Activated T-helper 1 cell treated with anti-CD3 and anti-CD28 coated beads, Interleukin-12 subunit alpha, Interleukin-12 subunit beta, Interleukin-2, Interleukin-4 antibody, amounts not matched to agents 30 ng/mL and 10 ng/mL and 1 ng/mL, durations not matched to agents 14 hours and 24 hours and 36 hours (primary cell): Measurements from ENCODE around the gene TRIM5. TPM values are rescaled to one million over a fixed set of nuclear protein-coding genes. Genes with fewer than 3 reads are reported as not detected.
A peak's percentile ranks its signal among the peaks of the same experiment; 100 is the strongest.
"Not testable (repeated sequence)": the region's sequence is repeated elsewhere in the genome, so short reads cannot be mapped to it uniquely, and the experiment has no call there.

Source experiments
- DNase-seq: peaks from one replicate; pipeline ENCODE4 v3.0.0; 2021; ENCODE audit warnings: low spot score
- H3K27ac Mint-ChIP-seq: one replicate; pipeline ENCODE4 v1.8.0; 2021; ENCODE audit warnings: mild to moderate bottlenecking, mixed read lengths
- H3K27me3 Mint-ChIP-seq: one replicate; pipeline ENCODE4 v1.8.0; 2022; ENCODE audit warnings: mild to moderate bottlenecking, moderate library complexity, mixed read lengths; ENCODE audit not compliant: insufficient read depth
- H3K36me3 Mint-ChIP-seq: one replicate; pipeline ENCODE4 v1.8.0; 2021; ENCODE audit warnings: low read depth, mixed read lengths
- H3K4me1 Mint-ChIP-seq: one replicate; pipeline ENCODE4 v1.8.0; 2021; ENCODE audit warnings: low read depth, mixed read lengths
- H3K4me3 Mint-ChIP-seq: one replicate; pipeline ENCODE4 v1.8.0; 2021; ENCODE audit warnings: mild to moderate bottlenecking, moderate library complexity, mixed read lengths
- H3K9me3 Mint-ChIP-seq: one replicate; pipeline ENCODE4 v1.8.0; 2021; ENCODE audit warnings: mixed read lengths
- intact Hi-C: fragments of 100-400 bp; cut with micrococcal nuclease; formaldehyde crosslinking; loops from one replicate; pipeline ENCODE4 v1.15.1; 2024
- total RNA-seq: library from RNA; stranded (reverse); gene quantifications from 2 replicates; pipeline ENCODE4 v1.2.3, GENCODE V29; 2022

TRIM5 gene
- total RNA-seq, 1 donor from 2014 or later, result 8.6 TPM

GRCh38 chr11:5698281-5698680 lies 13.4 kb upstream of the TRIM5 start:
- Mint-ChIP-seq H3K9me3 (no peaks in the 10 kb centered on the region), H3K27ac (peak overlapping the region; percentile 41), H3K4me1 (peaks cover 65% of the 10 kb centered on the region), H3K36me3 (peaks cover 55% of the 10 kb centered on the region), H3K4me3 (no peak overlapping the region), H3K27me3 (no peaks in the 10 kb centered on the region)
- intact Hi-C loops, result no loop called here
- DNase-seq, result no peak

DNA sequence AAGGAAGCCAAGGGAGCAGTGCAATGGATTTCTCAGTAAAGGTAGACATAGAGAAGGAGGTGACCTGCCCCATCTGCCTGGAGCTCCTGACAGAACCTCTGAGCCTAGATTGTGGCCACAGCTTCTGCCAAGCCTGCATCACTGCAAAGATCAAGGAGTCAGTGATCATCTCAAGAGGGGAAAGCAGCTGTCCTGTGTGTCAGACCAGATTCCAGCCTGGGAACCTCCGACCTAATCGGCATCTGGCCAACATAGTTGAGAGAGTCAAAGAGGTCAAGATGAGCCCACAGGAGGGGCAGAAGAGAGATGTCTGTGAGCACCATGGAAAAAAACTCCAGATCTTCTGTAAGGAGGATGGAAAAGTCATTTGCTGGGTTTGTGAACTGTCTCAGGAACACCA lies 11.3 kb upstream of the TRIM5 start:
- intact Hi-C loops, result no loop called here
- H3K4me3 Mint-ChIP-seq, result no peak overlapping the region
- no peaks in the 10 kb centered on the region for H3K9me3 Mint-ChIP-seq
- no peak for DNase-seq
- H3K27me3 Mint-ChIP-seq, result no peaks in the 10 kb centered on the region
- peaks cover 65% of the 10 kb centered on the region for H3K4me1 Mint-ChIP-seq
- peaks cover 49% of the 10 kb centered on the region for H3K36me3 Mint-ChIP-seq
- peak overlapping the region; percentile 4 for H3K27ac Mint-ChIP-seq

DNA sequence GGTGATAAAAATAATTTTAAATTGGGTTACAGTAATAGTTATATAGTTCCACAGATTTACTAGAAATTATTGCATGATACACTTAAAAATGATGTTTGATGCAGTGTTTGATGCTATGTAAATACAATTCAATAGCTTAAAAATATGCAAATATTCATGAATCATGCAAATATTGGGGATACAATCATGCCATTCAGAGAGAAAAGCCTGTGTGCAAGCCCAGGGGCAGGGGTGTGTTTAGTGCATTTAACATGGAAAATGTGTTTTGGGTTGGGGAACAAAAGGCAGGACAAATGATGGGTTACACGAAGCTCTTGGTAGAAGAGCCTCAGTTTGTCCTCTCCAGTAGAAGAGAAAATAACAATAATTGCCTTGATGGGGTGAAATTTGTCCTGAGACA lies 10.7 kb upstream of the TRIM5 start:
- H3K9me3 Mint-ChIP-seq, result no peaks in the 10 kb centered on the region
- peaks cover 48% of the 10 kb centered on the region for H3K36me3 Mint-ChIP-seq
- no peak for DNase-seq
- no peak overlapping the region for H3K27ac Mint-ChIP-seq
- intact Hi-C loops, result no loop called here
- no peaks in the 10 kb centered on the region for H3K27me3 Mint-ChIP-seq
- no peak overlapping the region for H3K4me3 Mint-ChIP-seq
- H3K4me1 Mint-ChIP-seq, result peaks cover 59% of the 10 kb centered on the region

GRCh38 chr11:5694642-5695041 lies 9.8 kb upstream of the TRIM5 start:
- Mint-ChIP-seq H3K4me1 (peaks cover 54% of the 10 kb centered on the region), H3K27ac (peak overlapping the region; percentile 7), H3K9me3 (no peaks in the 10 kb centered on the region), H3K36me3 (peaks cover 53% of the 10 kb centered on the region), H3K27me3 (no peaks in the 10 kb centered on the region), H3K4me3 (peak overlapping the region; percentile 16)
- DNase-seq, result no peak
- intact Hi-C loops, result loop anchor here (5.0 kb wide), 2 partner anchors 1053 to 1087 kb away; partner anchors contain the start of gene TRIM68

DNA sequence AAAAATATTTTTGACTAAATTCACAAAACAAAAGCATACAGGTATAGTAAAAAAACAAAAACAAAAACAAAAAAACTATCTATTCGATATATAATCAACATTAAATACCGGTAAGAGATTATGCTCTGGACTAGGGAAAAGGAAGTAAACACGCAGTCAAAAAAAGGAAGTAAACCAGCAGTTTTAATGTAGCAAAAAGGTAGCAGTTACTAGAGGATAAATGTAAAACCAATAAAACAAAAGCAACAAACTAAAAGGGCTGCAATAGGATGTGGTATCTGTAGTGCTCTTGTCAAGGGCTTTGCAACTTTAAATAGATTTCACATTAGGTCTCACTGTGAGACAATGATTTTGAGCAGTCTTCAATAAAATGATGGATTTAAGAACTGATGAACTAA lies 7.1 kb upstream of the TRIM5 start:
- Mint-ChIP-seq H3K27me3 (no peaks in the 10 kb centered on the region), H3K4me1 (peaks cover 59% of the 10 kb centered on the region), H3K36me3 (peaks cover 38% of the 10 kb centered on the region)

DNA sequence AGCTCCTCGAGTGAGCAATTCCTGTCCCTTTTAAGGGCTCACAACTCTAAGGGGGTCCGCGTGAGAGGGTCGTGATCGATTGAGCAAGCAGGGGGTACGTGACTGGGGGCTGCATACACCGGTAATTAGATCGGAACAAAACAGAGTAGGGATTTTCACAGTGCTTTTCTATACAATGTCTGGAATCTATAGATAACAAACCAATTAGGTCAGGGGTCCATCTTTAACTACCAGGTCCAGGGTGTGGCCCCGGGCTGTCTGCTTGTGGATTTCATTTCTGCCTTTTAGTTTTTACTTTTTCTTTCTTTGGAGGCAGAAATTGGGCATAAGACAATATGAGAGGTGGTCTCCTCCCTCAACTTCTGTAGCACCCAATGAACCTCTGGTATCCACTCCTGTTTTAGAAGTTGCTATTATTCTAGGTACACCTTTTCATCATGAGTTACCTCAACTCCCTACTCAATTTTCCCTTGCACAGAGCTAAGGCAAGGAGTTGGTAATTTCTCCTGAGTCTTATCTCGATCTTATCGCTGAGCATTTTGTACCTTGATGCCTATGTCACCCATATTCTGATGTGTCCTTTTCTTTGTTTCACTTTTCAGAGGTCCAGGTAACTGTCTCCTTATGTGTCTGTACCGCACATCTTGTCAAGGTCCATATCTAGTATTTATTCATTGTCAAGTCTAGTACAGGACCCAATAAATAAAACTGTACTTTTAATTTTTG lies 6.5 kb upstream of the TRIM5 start:
- H3K27me3 Mint-ChIP-seq, DNase-seq, H3K9me3 Mint-ChIP-seq: not testable (repeated sequence)
- Mint-ChIP-seq H3K4me3 (peak overlapping the region; percentile 93), H3K27ac (peak overlapping the region; percentile 89), H3K4me1 (peaks cover 56% of the 10 kb centered on the region), H3K36me3 (peaks cover 32% of the 10 kb centered on the region)
- intact Hi-C loops, result loop anchor here (5.0 kb wide), 2 partner anchors 1056 to 1084 kb away; partner anchors contain the start of gene TRIM68

More for the DNA sequence above, 7.1 kb upstream of the TRIM5 start:
- H3K9me3 Mint-ChIP-seq, result no peaks in the 10 kb centered on the region
- peak overlapping the region; percentile 93 for H3K4me3 Mint-ChIP-seq
- no peak for DNase-seq
- peak overlapping the region; percentile 32 for H3K27ac Mint-ChIP-seq
- intact Hi-C loops, result loop anchor here (1.0 to 5.0 kb wide), 3 partner anchors 9 to 1085 kb away; partner anchors contain the start of gene TRIM68

DNA sequence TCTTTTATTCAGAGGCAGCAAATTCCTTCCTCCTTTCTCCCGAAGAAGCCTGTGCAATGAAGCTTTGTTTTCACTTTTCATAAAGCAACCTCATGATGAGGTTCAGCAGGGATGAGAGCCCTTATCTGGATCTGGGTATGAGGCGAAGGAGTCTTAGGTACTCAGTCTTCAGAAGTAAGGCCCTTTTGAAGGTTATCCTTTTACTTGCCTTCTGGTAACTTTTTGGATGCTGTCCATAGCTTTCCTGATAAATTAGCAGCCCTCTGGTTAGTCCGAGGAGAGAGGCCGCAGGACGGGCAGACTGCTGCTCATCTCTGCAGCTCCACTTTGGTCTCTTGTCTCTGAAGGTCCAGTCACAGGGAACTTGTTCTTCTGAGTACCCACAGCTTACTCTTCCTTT lies 5.9 kb upstream of the TRIM5 start:
- no peak for DNase-seq
- Mint-ChIP-seq H3K4me1 (peaks cover 54% of the 10 kb centered on the region), H3K4me3 (peak overlapping the region; percentile 93), H3K36me3 (peaks cover 27% of the 10 kb centered on the region), H3K9me3 (no peaks in the 10 kb centered on the region), H3K27ac (peak overlapping the region; percentile 89), H3K27me3 (no peaks in the 10 kb centered on the region)
- intact Hi-C loops, result loop anchor here (1.0 to 5.0 kb wide), 3 partner anchors 90 to 1083 kb away; partner anchors contain the start of gene TRIM68

DNA sequence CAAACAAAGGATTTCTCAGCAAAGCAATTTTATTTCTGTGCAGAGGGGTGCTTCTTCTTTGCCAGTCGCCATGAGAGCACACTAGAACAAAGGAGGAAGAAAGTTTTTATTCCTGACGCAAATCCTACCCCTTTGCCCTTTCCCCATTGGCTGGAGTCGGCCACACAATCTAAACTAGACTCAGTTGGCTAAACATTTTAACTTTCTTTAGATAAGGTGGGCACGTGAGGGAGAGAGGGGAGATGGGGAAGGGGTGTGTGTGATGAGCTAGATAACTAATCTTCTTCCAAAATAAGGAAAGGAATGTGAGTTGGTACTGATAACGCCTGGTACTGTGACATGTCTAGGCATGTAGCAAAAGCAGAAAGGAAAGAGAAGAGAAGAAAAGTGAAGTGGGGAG lies 5.3 kb upstream of the TRIM5 start:
- H3K4me1 Mint-ChIP-seq, result peaks cover 52% of the 10 kb centered on the region
- H3K36me3 Mint-ChIP-seq, result peaks cover 26% of the 10 kb centered on the region
- no peaks in the 10 kb centered on the region for H3K9me3 Mint-ChIP-seq
- peak overlapping the region; percentile 93 for H3K4me3 Mint-ChIP-seq
- H3K27ac Mint-ChIP-seq, result peak overlapping the region; percentile 89
- H3K27me3 Mint-ChIP-seq, result no peaks in the 10 kb centered on the region
- no peak for DNase-seq
- intact Hi-C loops, result loop anchor here (1.0 to 5.0 kb wide), 3 partner anchors 90 to 1083 kb away; partner anchors contain the start of gene TRIM68

DNA sequence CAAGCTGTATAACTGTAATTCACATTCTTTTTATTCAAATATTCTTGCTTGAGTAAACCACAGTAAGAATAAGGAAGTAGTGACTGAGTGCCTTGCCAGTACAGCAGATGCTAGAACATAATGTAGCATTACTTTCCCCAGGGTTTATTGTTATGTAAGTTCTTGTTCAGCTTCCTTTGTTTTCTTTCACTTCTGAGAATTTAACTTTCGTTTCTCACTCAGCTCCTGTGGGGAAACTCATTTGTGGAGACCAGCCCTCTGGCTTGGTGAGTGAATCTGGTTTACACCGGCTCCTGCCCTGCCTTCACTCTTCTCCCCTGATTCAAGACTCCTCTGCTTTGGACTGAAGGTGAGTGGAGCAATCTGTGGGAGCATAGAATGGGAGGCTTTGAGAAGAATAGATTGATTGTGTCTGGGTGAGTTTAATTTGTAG lies 4.7 kb upstream of the TRIM5 start, which contains the start of gene TRIM22:
Gene TRIM22 (plus strand): TSS at position 240 of the 433 bp plus-strand sequence. CDS start 6,443 bp downstream, outside the sequence.
- Mint-ChIP-seq H3K4me1 (peaks cover 52% of the 10 kb centered on the region), H3K27me3 (no peaks in the 10 kb centered on the region), H3K4me3 (peak within 1 kb of the TSS; percentile 93), H3K27ac (peak within 1 kb of the TSS; percentile 89), H3K9me3 (no peaks in the 10 kb centered on the region), H3K36me3 (peaks cover 22% of the 10 kb centered on the region)
- intact Hi-C loops, result loop anchor here (1.0 to 10.0 kb wide), 6 partner anchors 47 to 925 kb away; partner anchors contain the start of genes ARFIP2, CAVIN3, TAF10 and TIMM10B
- DNase-seq, result peak; percentile 59

- intact Hi-C loops, result loop anchor here (5.0 to 10.0 kb wide), 5 partner anchors 46 to 926 kb away; partner anchors contain the start of genes ARFIP2, CAVIN3, TAF10 and TIMM10B
- no peak for DNase-seq
- Mint-ChIP-seq H3K4me1 (peaks cover 54% of the 10 kb centered on the region), H3K4me3 (no peak overlapping the region), H3K27me3 (no peaks in the 10 kb centered on the region), H3K27ac (no peak overlapping the region), H3K36me3 (peaks cover 16% of the 10 kb centered on the region), H3K9me3 (no peaks in the 10 kb centered on the region)
Observed at GRCh38 chr11:5688482-5688881, 3.6 kb upstream of the TRIM5 start.

DNA sequence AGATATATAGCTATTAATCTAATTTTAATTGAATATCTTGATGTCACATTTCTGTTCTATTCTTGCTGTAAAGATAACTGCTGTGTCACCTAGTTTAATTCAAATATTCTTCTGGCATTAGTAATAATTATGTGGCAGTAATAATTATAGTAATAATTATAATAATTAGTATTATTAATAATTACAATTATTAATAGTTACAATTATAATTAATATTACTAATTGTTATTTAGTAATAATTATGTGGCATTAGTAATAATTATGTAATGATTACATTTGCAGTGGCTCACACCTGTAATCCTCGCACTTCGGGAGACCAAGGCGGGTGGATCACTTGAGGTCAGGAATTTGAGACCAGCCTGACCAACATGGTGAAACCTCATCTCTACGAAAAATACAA lies 1.6 kb upstream of the TRIM5 start:
- no peak for DNase-seq
- H3K27ac Mint-ChIP-seq, result no peak overlapping the region
- peaks cover 12% of the 10 kb centered on the region for H3K36me3 Mint-ChIP-seq
- H3K27me3 Mint-ChIP-seq, result no peaks in the 10 kb centered on the region
- H3K4me1 Mint-ChIP-seq, result peaks cover 45% of the 10 kb centered on the region
- H3K4me3 Mint-ChIP-seq, result no peak overlapping the region
- H3K9me3 Mint-ChIP-seq, result no peaks in the 10 kb centered on the region
- intact Hi-C loops, result loop anchor here (5.0 to 10.0 kb wide), 5 partner anchors 44 to 928 kb away; partner anchors contain the start of genes ARFIP2, CAVIN3, TAF10 and TIMM10B

DNA sequence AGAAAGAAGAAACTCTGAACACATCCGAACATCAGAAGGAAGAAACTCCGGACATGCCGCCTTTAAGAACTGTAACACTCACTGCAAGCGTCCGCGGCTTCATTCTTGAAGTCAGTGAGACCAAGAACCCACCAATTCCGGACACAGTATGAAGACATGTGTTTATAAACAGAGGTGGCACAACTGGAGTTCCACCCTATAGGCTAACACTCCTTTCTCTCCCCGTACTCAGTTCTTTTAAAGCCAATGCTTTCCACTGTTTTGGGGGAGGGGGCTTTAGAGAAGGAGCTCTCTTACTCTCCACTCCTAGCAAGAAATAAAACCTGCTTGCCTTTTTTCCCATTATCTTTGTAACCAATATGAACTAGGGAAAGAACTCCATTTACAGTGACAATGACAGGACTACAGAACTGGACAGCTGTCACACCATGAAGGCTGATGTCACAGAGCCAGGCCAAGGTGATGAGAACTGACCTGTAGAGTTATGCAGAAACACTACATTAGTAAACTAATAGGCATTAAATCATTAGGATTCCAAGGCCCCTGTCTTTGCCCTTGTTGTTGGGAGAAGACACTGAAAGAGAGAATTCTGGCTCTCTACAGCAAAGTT lies 733 bp downstream of the TRIM5 start:
- H3K36me3 Mint-ChIP-seq, result peaks cover 15% of the 10 kb centered on the region
- DNase-seq, result no peak
- H3K4me1 Mint-ChIP-seq, result peaks cover 58% of the 10 kb centered on the region
- H3K9me3 Mint-ChIP-seq, result no peaks in the 10 kb centered on the region
- no peaks in the 10 kb centered on the region for H3K27me3 Mint-ChIP-seq
- intact Hi-C loops, result loop anchor here (1.0 to 10.0 kb wide), 5 partner anchors 83 to 931 kb away; partner anchors contain the start of genes FHIP1B, OR52N2, TAF10 and TPP1
- H3K27ac Mint-ChIP-seq, result peak overlapping the region; percentile 96
- peak overlapping the region; percentile 89 for H3K4me3 Mint-ChIP-seq
